Epidermal melanocyte (primary cell): Measurements from ENCODE around the gene ANO1.
"Not testable (repeated sequence)": the region's sequence is repeated elsewhere in the genome, so short reads cannot be mapped to it uniquely, and the experiment has no call there.

Experiments
- DNase-seq: peaks from one replicate; pipeline ENCODE4 v3.0.0; 2011; ENCODE audit warnings: low spot score; ENCODE audit not compliant: insufficient read length

The ANO1 gene

DNA sequence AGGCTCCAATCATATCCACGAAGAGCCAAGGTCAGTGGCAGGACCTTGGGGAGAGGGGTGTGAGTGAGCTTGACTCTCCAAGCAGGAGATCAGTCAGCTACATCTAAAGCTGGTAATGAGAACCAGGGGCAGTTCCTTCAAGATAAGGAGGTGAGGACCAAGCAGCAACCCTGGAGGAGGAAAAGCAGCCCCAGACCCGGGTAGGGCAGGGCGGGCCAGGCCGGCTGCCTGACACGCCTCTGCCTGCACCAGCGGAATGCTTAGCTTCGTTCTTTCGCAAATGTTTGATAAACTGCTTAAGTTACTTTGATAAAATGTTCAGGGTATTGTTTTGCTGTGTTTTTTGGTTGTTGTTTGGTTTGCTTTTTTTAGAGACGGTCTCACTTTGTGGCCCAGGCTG, 106.3 kb downstream of the ANO1 start:
- DNase-seq: no peak

DNA sequence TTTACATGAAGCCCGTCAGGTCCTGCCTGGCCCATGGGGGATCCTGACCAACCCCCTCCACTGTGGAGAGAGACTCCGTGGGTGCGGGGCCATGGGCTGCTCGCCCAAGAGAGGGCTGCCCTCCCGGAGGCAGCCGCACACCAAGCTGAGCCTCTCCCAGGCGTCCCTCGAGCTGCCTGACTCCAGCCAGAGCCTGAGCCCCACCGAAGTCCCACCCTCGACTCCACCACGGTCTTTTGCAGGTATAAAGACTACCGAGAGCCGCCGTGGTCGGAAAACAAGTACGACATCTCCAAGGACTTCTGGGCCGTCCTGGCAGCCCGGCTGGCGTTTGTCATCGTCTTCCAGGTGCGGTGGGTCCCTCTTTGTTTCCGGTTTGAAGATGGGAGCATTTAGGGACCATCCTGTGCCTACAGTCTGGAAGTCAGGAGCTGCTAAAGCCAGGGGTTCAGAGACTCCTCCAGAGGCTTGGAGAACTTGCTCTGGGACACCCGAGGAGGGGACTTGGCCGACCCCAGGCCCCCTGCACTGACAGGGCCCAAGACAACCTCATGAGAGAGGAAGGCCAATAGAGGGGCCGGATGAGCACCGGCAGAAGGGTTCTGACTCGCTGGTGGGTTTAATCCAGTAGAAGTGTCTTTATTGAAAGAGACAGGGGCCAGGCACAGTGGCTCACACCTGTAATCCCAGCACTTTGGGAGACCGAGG, 107.4 kb downstream of the ANO1 start:
- DNase-seq: no peak

DNA sequence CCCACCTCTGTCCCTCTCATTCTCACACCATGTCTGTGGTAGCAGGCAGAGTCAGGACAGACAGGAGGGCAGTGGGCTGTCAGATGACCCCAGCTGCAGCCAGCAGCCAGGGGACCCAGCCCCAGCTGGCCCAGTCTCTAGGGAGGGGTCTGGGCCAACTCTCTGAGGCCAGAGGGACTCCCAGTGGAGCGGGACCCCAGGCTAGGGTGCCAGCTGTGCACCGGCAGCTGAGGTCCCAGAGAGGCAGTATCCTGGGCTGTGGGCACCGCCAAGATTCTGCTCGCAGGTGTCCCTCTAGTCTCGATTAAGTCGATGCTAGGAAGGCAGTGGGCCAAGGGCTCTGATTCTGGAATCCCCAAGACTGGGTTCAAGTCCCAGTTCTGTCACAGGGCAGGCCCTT, 108.3 kb downstream of the ANO1 start:
- no peak for DNase-seq

DNA sequence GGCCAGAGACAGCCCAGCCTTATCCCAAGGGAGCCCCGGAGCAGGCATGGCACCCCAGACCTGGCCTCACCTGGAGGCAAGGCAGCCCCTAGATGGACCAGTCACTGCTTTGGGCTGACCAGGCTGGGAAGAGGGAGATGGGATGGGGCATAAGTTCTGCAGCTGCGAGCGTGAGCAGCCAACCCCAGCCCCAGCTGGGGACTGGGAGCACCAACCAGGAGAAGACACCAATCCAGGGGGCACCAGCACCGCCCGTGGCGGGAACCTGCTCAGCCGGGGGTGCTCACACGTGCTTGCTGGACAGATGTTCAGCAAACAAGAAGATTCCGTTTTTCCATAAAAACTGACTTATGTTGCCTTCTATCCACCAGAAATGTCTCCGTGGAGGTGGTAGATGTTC, 108.8 kb downstream of the ANO1 start:
- no peak for DNase-seq

DNA sequence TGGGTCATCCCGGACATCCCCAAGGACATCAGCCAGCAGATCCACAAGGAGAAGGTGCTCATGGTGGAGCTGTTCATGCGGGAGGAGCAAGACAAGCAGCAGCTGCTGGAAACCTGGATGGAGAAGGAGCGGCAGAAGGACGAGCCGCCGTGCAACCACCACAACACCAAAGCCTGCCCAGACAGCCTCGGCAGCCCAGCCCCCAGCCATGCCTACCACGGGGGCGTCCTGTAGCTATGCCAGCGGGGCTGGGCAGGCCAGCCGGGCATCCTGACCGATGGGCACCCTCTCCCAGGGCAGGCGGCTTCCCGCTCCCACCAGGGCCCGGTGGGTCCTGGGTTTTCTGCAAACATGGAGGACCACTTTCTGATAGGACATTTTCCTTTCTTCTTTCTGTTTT, 109.7 kb downstream of the ANO1 start:
- DNase-seq: no peak

DNA sequence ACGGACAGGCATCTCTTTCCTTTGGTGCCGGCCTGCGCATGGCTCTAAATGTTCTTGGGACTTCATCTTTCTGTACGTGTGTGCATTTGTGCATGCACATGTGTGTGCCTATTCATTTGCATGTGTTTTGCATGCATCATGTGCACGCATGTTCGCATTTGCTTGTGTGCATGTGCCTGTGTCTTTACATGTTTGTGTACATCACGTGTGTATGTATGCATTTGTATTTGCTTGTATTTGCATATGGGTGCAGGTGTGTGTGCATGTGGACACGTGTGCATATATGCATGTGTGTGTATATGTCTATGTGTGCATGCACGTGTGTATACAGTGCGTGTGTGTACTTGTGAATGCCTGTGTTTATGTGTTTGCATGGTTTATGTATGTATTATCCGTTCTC, 111.5 kb downstream of the ANO1 start:
- DNase-seq: no peak

DNA sequence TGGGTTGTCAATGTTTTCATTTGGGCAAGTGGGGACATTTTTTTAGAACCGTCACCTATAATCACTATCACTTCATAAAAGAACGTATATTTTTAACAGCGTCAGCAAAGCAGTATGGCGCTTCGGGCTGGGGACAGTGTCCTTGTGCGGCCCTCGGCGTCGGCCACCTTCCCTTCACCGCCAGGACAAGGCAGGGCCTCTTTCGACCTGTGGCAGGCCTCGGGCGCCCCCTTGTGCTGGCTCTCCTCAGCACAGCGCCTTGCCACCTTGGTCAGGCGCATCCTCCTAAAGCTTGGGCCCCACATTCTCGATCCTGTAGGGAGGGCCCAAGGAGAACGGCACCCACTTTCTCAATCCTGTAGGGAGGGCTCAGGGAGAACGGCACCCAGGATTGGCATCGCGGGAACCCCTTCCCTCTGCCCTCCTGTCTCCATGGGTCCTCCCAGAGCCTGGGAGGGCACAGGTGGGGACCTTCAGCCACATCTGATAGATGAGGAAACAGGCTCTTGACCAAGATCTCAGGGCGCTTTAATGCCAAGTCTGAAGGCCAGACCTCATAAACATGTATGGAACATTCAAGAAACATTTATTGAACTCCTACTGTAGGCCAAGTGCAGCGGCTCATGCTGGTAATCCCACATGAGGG, 113.5 kb downstream of the ANO1 start:
- DNase-seq: peak; percentile 58

DNA sequence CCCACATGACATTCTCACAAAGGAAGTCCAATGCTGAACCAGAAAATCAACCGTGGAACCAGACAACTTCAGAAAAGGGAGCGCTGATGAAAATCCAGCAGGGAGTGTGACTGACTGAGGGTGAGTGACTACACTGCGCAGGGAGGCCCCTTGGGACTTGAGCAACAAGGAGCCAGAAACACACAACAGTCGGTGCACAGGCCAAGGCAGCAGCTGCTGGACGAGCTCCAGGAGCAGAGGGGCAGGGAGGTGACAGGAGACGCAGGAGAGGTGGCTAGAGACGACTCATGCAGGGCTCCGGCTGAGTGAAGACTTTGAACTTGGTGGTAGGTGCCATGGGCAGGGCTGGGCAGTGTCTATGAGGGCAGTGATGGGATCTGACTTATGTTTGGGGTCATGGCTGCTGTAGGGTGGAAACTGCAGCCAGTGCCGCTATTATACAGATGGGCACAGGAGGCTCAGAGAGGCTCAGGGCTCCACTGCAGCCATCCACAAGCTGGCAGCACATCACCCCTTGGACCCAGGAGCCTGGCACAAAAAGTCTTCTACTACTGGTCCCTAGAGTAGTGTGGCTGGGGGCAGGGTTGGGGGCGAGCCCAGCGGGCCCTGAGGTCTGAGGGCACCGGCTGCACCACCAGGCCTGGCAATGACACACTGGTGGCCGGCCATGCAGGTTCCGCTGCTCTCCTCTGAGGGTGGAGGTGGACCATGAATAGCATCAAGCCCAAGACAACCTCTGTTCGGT, 114.7 kb downstream of the ANO1 start:
- DNase-seq: no peak

DNA sequence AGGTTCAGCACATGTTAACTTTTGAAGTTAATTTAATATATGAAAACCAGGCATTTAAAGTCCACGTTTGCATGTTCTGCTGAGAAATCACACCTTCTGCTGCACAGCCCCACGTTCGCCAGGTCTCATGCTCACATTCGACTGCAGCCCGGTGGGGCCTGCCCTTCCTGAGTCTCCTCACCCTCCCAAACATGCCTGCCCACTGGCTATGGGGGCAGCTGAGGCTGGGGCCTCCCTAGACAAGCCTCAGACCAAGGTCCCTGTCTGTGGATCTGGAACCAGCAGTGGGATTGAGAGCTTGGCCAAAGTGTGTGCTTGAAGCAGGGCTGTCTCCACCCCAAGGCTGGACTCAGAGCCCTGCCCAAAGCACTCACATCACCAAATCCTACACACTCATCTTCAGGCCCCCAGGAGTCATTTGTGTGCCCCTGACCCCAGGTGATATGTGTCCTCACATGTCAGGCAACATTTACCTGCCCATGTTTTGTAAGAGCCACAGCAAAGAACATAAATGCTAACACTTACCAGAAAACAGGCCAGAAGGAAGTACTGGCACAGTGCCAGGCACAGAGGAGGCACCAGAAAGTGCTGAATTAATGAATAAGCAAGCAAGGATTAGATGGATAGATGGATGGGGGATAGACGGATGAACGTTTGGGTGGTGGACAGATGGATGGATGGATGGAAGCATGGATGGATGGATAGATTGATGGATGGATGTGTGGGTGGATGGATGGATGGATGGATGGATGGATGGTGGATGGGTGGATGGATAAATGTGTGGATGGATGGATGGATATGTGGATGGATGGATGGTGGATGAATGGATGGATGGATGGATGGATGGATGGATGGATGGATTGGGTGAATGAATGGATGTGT, 115.5 kb downstream of the ANO1 start:
- DNase-seq: no peak

DNA sequence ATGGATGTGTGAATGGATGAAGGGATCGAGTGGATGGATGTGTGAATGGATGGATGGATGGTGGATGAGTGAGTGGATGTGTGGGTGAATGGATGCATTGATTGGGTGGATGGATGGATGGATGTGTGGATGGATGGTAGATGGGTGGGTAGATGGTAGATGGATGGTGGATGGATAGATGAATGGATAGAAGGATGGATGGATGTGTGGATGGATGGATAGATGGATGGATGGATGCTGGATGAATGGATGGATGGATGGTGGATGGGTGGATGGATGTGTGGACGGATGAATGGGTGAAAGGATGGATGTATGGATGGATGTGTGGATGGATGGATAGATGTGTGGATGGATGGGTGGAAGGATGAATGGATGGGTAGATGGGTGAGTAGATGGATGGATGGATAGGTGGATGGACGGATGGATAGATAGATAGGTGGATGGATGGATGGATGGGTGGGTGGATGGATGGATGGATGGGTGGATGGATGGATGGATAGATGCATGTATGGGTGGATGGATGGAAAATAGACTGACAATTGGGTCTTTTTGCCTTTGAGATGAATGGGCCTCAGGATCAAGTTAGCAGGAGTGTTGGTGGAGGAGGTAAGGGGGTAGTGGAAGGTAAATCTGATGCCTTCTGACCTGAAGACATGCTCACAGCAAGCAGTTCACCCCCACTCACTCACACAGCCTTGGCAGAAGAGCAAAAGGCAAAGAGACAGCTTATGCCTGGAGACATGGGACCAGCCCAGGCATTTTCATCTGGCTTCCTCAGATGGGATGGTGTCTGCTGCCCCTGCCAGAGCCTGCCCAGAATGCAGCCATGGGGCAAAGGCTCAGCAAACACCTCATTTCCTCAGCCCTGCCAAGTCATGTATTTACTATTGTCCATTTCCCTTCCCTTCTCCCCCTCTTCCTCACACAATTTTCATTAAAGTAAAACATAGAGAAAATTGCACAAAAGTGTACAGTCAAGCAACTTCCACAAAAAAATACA, 117.0 kb downstream of the ANO1 start:
- DNase-seq: no peak

DNA sequence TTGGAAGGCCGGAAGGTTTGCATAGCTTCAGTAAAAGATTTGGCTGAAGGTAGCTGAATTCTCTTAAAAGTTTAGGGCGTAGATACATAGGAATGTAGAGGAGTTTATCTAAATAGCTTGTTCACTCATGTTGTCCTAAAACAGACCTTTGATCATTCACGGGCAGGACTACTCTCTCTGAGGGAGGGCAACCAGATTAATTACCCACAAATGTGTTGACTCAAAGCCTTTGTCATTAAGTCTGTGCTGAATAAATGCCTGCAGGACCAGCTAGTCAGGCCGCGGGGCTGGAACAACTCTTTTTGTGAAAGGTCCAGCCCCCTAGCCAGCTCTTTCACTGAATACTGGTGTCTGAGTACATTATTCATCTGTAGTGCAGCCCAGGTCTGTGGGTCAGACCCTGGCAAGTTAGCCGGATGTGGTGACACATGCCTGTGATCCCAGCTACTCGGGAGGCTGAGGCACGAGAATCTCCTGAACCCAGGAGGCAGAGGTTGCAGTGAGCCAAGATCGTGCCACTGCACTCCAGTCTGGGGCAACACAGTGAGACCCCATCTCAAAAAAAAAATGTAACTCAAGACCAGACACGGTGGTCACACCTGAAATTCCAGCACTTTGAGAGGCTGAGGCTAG, 122.2 kb downstream of the ANO1 start:
- DNase-seq: no peak

DNA sequence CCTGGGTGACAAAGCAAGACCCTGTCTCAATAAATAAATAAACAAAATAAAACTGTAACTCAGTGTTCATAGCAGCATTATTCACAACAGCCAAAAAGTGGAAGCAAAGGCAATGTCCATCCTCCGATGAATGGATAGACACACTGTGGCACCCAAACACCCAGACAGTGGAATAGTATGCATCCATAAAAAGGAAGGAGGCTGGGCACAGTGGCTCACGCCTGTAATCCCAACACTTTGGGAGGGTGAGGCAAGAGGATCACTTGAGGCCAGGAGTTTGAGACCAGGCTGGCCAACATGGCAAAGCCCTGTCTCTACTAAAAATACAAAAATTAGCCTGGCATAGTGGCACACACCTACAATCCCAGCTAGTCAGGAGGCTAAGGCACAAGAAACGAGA, 122.9 kb downstream of the ANO1 start:
- DNase-seq: not testable (repeated sequence)

DNA sequence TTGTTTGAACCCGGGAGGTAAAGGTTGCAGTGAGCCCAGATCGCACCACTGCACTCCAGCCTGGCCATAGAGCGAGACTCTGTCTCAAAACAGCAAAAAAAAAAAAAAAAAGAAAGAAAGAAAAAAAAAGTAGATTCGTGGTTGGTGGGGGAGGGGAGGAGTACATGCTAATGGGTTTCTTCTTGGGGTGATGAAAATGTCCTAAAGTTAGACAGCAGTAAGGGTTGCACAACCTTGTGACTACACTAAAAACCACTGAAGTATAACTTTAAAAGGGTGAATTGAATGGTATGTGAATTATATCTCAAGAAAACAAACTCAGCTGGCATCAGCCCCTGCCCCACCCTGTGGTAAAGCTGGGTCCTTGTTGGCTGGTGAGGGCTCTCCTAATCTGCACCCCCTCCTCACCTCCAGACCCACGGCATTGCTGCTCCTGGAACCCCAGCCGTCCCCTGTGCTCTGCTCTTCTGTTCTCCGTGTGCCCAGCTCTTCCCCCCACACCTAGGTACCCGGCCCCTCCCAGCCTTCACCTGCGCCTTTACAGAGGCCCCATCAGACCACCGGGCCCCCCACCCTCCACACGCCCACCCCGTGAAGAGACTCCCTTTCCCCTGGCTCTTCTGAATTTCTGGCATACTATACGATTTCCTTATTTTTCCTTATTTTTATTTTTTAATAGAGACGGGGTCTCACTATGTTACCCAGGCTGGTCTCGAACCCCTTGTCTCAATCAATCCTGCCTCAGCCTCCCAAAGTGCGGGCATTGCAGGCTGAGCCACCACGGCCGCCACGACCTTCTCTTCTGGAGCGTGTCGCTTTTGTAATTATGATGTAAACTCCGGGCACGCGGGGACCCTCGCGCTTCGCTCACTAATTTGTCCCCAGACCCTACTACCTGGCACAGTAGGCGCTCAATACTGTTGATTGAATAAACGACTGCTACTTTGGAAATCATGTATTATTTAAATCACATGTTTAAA, 124.1 kb downstream of the ANO1 start:
- DNase-seq: no peak

DNA sequence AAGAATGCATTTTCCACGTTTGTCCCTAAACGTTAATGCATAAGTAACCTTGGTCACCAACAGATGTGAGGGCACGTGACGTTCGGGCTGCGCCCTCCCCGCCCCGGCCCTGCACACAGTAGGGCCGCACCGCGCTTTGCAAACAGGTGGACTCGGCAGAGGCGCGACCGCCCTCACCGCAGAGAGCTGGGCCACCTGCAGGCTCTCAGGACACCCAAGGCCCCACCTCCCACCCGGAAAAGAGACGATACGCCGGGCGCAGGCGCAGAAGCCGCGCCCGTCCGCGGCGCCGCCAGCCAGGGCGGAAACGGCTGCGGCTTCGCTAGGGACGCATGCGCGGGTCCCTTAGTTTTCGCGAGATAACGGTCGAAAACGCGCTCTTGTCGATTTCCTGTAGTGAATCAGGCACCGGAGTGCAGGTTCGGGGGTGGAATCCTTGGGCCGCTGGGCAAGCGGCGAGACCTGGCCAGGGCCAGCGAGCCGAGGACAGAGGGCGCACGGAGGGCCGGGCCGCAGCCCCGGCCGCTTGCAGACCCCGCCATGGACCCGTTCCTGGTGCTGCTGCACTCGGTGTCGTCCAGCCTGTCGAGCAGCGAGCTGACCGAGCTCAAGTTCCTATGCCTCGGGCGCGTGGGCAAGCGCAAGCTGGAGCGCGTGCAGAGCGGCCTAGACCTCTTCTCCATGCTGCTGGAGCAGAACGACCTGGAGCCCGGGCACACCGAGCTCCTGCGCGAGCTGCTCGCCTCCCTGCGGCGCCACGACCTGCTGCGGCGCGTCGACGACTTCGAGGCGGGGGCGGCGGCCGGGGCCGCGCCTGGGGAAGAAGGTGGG, 125.0 kb downstream of the ANO1 start, which contains the start of gene FADD:
Gene FADD (plus strand): TSS at position 377 of the 831 bp plus-strand sequence. CDS start 164 bp downstream, at position 541.
- peak; percentile 84 for DNase-seq

DNA sequence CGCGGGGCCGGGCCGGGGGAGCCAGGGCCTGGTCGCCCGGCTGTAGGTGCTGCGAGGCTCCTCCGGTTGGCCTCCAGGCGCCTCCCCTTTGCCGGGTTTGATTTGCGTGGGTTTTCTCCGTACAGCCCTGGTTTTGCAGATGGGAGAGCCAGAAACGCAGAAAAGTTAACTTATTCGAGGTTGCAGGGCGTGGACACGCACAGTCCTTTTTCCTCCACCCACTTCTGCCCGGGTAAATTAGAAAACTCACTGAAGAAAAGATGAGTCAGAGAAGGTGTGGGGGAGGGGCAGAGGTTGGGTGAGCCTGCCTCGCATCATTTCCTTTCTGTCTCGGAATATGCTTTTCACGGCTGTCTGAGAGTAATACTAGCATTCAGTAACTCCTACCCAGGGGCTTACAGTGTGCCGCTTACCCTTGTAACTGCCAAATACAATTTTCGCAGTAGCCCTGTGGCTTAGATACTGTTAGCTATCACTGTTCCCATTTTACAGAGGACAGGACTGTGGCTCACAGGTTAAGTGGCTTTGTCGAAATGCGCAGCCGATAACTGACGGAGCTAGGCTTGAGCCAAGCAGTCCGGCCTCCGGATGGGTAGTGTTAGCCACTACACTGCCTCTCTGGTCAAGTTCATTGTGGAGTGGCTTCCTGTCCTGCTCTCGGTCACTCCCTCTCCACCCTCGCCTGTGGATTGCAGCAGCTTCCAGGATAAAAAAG, 125.8 kb downstream of the ANO1 start:
- no peak for DNase-seq

DNA sequence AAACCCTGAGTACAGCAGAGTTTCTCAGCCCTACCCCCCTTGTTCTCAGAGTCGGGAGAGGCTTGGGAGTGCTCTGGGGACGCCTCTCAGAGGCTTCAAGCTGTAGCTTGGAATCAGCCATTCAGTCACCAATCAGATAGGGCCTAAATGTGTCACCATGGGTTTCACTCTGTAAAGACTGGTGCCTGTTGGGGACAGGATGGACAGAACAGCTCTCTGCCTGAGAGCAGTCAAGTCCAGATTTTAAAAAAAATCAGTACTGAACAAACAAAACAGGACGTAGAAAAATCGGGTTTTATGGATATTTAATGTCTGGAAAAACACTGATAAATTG, 126.3 kb downstream of the ANO1 start:
- DNase-seq: no peak

DNA sequence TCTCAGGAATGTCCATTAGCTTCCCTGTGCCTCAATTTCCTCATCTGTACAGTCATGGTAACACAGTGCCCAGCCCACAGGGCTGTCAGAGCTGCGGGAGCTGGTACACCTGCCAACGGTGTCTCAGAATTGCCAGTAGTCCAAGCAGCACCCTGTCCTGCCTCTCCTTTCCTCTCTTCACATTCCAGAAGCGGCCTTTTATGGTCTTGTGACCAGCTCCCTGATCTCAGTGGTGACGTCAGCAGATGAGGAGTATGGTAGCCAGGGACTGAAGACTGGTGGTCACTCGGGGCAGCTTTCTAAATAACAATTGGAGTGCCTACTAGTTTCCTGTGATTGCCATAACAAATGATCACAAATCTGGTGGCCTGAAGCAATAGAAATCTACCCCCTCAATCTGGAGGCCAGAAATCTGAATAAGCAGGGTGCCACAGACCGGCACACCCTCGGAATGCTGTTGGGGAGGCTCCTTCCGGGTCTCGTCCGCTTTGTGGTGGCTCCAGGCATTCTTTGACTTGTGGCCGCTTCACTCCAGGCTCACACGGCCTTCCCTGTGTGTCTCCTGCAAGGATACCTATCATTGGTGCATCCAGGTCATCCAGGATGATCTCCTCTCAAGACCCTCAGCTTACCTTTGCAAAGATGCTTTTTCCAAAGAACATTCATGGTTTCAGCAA, 127.1 kb downstream of the ANO1 start:
- DNase-seq: no peak
